ENCODE results near the gene RSRC1. TPM values are rescaled to one million over a fixed set of nuclear protein-coding genes. Genes with fewer than 3 reads are reported as not detected.

Gene RSRC1
- polyA plus RNA-seq, 4 donors: 31.8 to 35.4 (median 33.3) TPM

GRCh38 chr3:158447408-158447807 is 337.5 kb downstream of the RSRC1 start:
- no peak for DNase-seq (ENCODE audit: low read depth in 4 of 4, low spot score in 2 of 4)

GRCh38 chr3:158451405-158452055 is 341.6 kb downstream of the RSRC1 start:
- no peak for DNase-seq (ENCODE audit: low read depth in 4 of 4, low spot score in 2 of 4)

GRCh38 chr3:158452334-158452733 is 342.4 kb downstream of the RSRC1 start:
- DNase-seq (ENCODE audit: low read depth in 4 of 4, low spot score in 2 of 4): no peak

- DNase-seq (ENCODE audit: low read depth in 4 of 4, low spot score in 2 of 4): no peak
Measured at GRCh38 chr3:158453004-158453403, 343.1 kb downstream of the RSRC1 start.

GRCh38 chr3:158453865-158454264 is 344.0 kb downstream of the RSRC1 start:
- DNase-seq (ENCODE audit: low read depth in 4 of 4, low spot score in 2 of 4): no peak

- no peak for DNase-seq (ENCODE audit: low read depth in 4 of 4, low spot score in 2 of 4)
Measured at GRCh38 chr3:158455406-158455805, 345.5 kb downstream of the RSRC1 start.

- no peak for DNase-seq (ENCODE audit: low read depth in 4 of 4, low spot score in 2 of 4)
Measured at GRCh38 chr3:158456114-158456513, 346.2 kb downstream of the RSRC1 start.

GRCh38 chr3:158458464-158458863 is 348.6 kb downstream of the RSRC1 start:
- DNase-seq (ENCODE audit: low read depth in 4 of 4, low spot score in 2 of 4): peak in 1 of 4 donors; percentile 10

GRCh38 chr3:158460926-158461325 is 351.0 kb downstream of the RSRC1 start:
- DNase-seq (ENCODE audit: low read depth in 4 of 4, low spot score in 2 of 4): no peak

- DNase-seq (ENCODE audit: low read depth in 4 of 4, low spot score in 2 of 4): no peak
Measured at GRCh38 chr3:158463556-158463955, 353.7 kb downstream of the RSRC1 start.

GRCh38 chr3:158465074-158465473 is 355.2 kb downstream of the RSRC1 start:
- DNase-seq (ENCODE audit: low read depth in 4 of 4, low spot score in 2 of 4): no peak

- DNase-seq (ENCODE audit: low read depth in 4 of 4, low spot score in 2 of 4): no peak
Measured at GRCh38 chr3:158470944-158471638, 361.2 kb downstream of the RSRC1 start.

GRCh38 chr3:158471639-158472294 is 361.9 kb downstream of the RSRC1 start:
- no peak for DNase-seq (ENCODE audit: low read depth in 4 of 4, low spot score in 2 of 4)

GRCh38 chr3:158479051-158479450 is 369.2 kb downstream of the RSRC1 start:
- no peak for DNase-seq (ENCODE audit: low read depth in 4 of 4, low spot score in 2 of 4)

- DNase-seq (ENCODE audit: low read depth in 4 of 4, low spot score in 2 of 4): no peak
Measured at GRCh38 chr3:158483701-158484235, 373.9 kb downstream of the RSRC1 start.

- DNase-seq (ENCODE audit: low read depth in 4 of 4, low spot score in 2 of 4): no peak
Measured at GRCh38 chr3:158486200-158486599, 376.3 kb downstream of the RSRC1 start.

- DNase-seq (ENCODE audit: low read depth in 4 of 4, low spot score in 2 of 4): no peak
Measured at GRCh38 chr3:158488670-158489069, 378.8 kb downstream of the RSRC1 start.

- no peak for DNase-seq (ENCODE audit: low read depth in 4 of 4, low spot score in 2 of 4)
Measured at GRCh38 chr3:158489181-158489580, 379.3 kb downstream of the RSRC1 start.

- no peak for DNase-seq (ENCODE audit: low read depth in 4 of 4, low spot score in 2 of 4)
Measured at GRCh38 chr3:158491968-158492367, 382.1 kb downstream of the RSRC1 start.

GRCh38 chr3:158492685-158493084 is 382.8 kb downstream of the RSRC1 start:
- peak in 1 of 4 donors; percentile 8 for DNase-seq (ENCODE audit: low read depth in 4 of 4, low spot score in 2 of 4)

- no peak for DNase-seq (ENCODE audit: low read depth in 4 of 4, low spot score in 2 of 4)
Measured at GRCh38 chr3:158493931-158494330, 384.0 kb downstream of the RSRC1 start.

GRCh38 chr3:158494673-158495072 is 384.8 kb downstream of the RSRC1 start:
- DNase-seq (ENCODE audit: low read depth in 4 of 4, low spot score in 2 of 4): no peak
